Neural progenitor cell (in vitro differentiated cells): ENCODE data around the gene COA4. TPM values are rescaled to one million over a fixed set of nuclear protein-coding genes. Genes with fewer than 3 reads are reported as not detected.

Experiments used
- DNase-seq: peaks from one replicate; pipeline ENCODE4 v3.0.0-alpha.2; 2016; ENCODE audit warnings: low spot score
- H2AFZ ChIP-seq: fragments of 200-600 bp; sonication (generic); replicated peaks from 2 replicates; pipeline ENCODE4 v1.6.1; 2016; ENCODE audit warnings: antibody characterized with exemption
- H3F3A ChIP-seq: fragments of 200-600 bp; sonication (generic); 2 replicates; pipeline ENCODE4 v1.6.1; 2016; ENCODE audit warnings: antibody characterized with exemption, low read depth
- H3K27ac ChIP-seq: fragments of 200-600 bp; sonication (generic); 2 replicates; pipeline ENCODE4 v1.5.1; 2016; ENCODE audit warnings: mild to moderate bottlenecking
- H3K27me3 ChIP-seq: fragments of 200-600 bp; sonication (generic); 2 replicates; pipeline ENCODE4 v1.6.1; 2016; ENCODE audit warnings: mild to moderate bottlenecking, moderate library complexity
- H3K36me3 ChIP-seq: fragments of 200-600 bp; sonication (generic); 2 replicates; pipeline ENCODE4 v1.5.1; 2016
- H3K4me1 ChIP-seq: fragments of 200-600 bp; sonication (generic); 2 replicates; pipeline ENCODE4 v1.6.1; 2016; ENCODE audit warnings: mixed run types
- H3K4me2 ChIP-seq: fragments of 200-600 bp; sonication (generic); 2 replicates; pipeline ENCODE4 v1.6.1; 2016
- H3K4me3 ChIP-seq: fragments of 200-600 bp; sonication (generic); 2 replicates; pipeline ENCODE4 v1.5.1; 2016
- H3K79me2 ChIP-seq: fragments of 200-600 bp; sonication (generic); 2 replicates; pipeline ENCODE4 v1.6.1; 2016; ENCODE audit warnings: low read depth
- H3K9ac ChIP-seq: fragments of 200-600 bp; sonication (generic); 2 replicates; pipeline ENCODE4 v1.6.1; 2016
- H3K9me3 ChIP-seq: fragments of 200-600 bp; sonication (generic); 2 replicates; pipeline ENCODE4 v1.5.1; 2016; ENCODE audit warnings: low read depth
- H4K20me1 ChIP-seq: fragments of 200-600 bp; sonication (generic); 2 replicates; pipeline ENCODE4 v1.6.1; 2016; ENCODE audit warnings: low read depth
- H3K27ac Mint-ChIP-seq: 3 replicates; pipeline ENCODE4 v1.8.0; 2021; ENCODE audit warnings: mixed read lengths
- H3K27me3 Mint-ChIP-seq: 2 replicates; pipeline ENCODE4 v1.8.0; 2022; ENCODE audit warnings: low read depth, mild to moderate bottlenecking, inconsistent platforms, moderate library complexity, mixed read lengths; ENCODE audit not compliant: insufficient read depth
- H3K36me3 Mint-ChIP-seq: 3 replicates; pipeline ENCODE4 v1.8.0; 2021; ENCODE audit warnings: mixed read lengths
- H3K4me1 Mint-ChIP-seq: 3 replicates; pipeline ENCODE4 v1.8.0; 2021; ENCODE audit warnings: mixed read lengths
- H3K4me3 Mint-ChIP-seq: 3 replicates; pipeline ENCODE4 v1.8.0; 2021; ENCODE audit warnings: mild to moderate bottlenecking, moderate library complexity, mixed read lengths
- H3K9me3 Mint-ChIP-seq: 3 replicates; pipeline ENCODE4 v1.8.0; 2020; ENCODE audit warnings: mixed read lengths
- CTCF ChIP-seq: fragments of 200-600 bp; sonication (generic); IDR thresholded peaks from 2 replicates; pipeline ENCODE4 v1.5.1; 2017; ENCODE audit warnings: antibody characterized with exemption, mild to moderate bottlenecking
- EZH2 ChIP-seq: fragments of 200-600 bp; sonication (generic); IDR thresholded peaks from 2 replicates; pipeline ENCODE4 v1.6.1; 2017; ENCODE audit warnings: antibody characterized with exemption, mild to moderate bottlenecking, moderate library complexity
- EZH2phosphoT487 ChIP-seq: fragments of 200-600 bp; sonication (generic); IDR thresholded peaks from 2 replicates; pipeline ENCODE4 v1.6.1; 2017; ENCODE audit warnings: antibody characterized with exemption
- total RNA-seq: library from RNA; depleted of rRNA; stranded (reverse); fragments of >200 nt; gene quantifications from 2 replicates; pipeline ENCODE4 v1.2.3, GENCODE V29; 2015; ENCODE audit warnings: low replicate concordance

COA4 gene
- total RNA-seq, 1 donor from 2014 or later = 55.8 TPM

- no peak overlapping the region for H3K9ac ChIP-seq
Measured at GRCh38 chr11:73830261-73830660, 46.4 kb downstream of the COA4 start.

More at GRCh38 chr11:73830261-73830660, 46.4 kb downstream of the COA4 start:
- no peaks in the 10 kb centered on the region for H3F3A ChIP-seq
- H4K20me1 ChIP-seq = no peaks in the 10 kb centered on the region
- Mint-ChIP-seq H3K27ac (no peak overlapping the region), H3K9me3 (no peaks in the 10 kb centered on the region), H3K36me3 (peaks cover 12% of the 10 kb centered on the region), H3K4me3 (no peak overlapping the region), H3K27me3 (no peaks in the 10 kb centered on the region), H3K4me1 (no peaks in the 10 kb centered on the region)
- DNase-seq = no peak
- TF ChIP-seq EZH2 (no peak), EZH2phosphoT487 (no peak), CTCF (no peak)
- H3K4me3 ChIP-seq = no peak overlapping the region
- no peaks in the 10 kb centered on the region for H3K36me3 ChIP-seq
- no peak overlapping the region for H3K4me2 ChIP-seq
- no peak overlapping the region for H2AFZ ChIP-seq
- no peaks in the 10 kb centered on the region for H3K9me3 ChIP-seq
- H3K4me1 ChIP-seq = peaks cover 5% of the 10 kb centered on the region
- no peaks in the 10 kb centered on the region for H3K79me2 ChIP-seq
- H3K27ac ChIP-seq = no peak overlapping the region
- no peaks in the 10 kb centered on the region for H3K27me3 ChIP-seq

Other genes with a start within 250 kb of the COA4 start
- gene PLEKHB1, start 230.3 kb downstream of the COA4 start, total RNA-seq = 8.8 and 31.1 TPM in 2 replicates
- gene RAB6A, start 115.8 kb downstream of the COA4 start, total RNA-seq = 54.7 and 58.7 TPM in 2 replicates
- 21.0 and 27.2 TPM in 2 replicates for gene MRPL48, start 89.0 kb downstream of the COA4 start, total RNA-seq
- gene PAAF1, start 153 bp upstream of the COA4 start, total RNA-seq = 28.2 and 38.6 TPM in 2 replicates
- gene DNAJB13, start 74.2 kb upstream of the COA4 start, total RNA-seq = 0.28 TPM in 1 of 2 replicates, not detected in the other
- gene UCP2, start 106.0 kb upstream of the COA4 start, total RNA-seq = 69.2 and 88.1 TPM in 2 replicates
- 1.5 TPM in 1 of 2 replicates, not detected in the other for gene UCP3, start 132.2 kb upstream of the COA4 start, total RNA-seq